ENCODE results near the gene DGKE. TPM values are rescaled to one million over a fixed set of nuclear protein-coding genes. Genes with fewer than 3 reads are reported as not detected.

Gene DGKE
- total and polyA plus RNA-seq, 2 of the 8 experiments (the other 6 are each of a cell fraction or from before 2014, with no cell fraction given), result 1.7 to 7.4 TPM

- no peak overlapping the region for H2BK5ac ChIP-seq (ENCODE audit: low read depth, low read length)
- H4K8ac ChIP-seq (ENCODE audit: extremely low read depth, insufficient read depth, low read length), result no peak overlapping the region; the same call in 1 of the 2 replicates
- no peak overlapping the region for H3K4ac ChIP-seq (replicated peaks; ENCODE audit: insufficient read length, low read depth, low read length)
- 88% methylated on average over 7 of the region's 7 CpGs; no CpG with 5 or more reads in 1 of the 2 experiments for WGBS, 2 experiments (ENCODE audit: extremely low coverage in 1 of 2, insufficient coverage in 1 of 2, insufficient read length in 1 of 2, insufficient replicate concordance in 2 of 2, low coverage in 1 of 2, low lambda C conversion rate in 2 of 2, missing lambda C conversion rate in 1 of 2)
- ChIA-PET CTCF (ENCODE audit: partially characterized antibody) (interaction anchor here (0.7 to 5.9 kb wide), 14 partner anchors 8 to 74 kb away, joined by 3 to 55 read pairs (median 6); partner anchors contain the start of genes DGKE and TRIM25), POLR2A (ENCODE audit: partially characterized antibody) (interaction anchor here (1.3 to 3.0 kb wide), 2 partner anchors 9 to 20 kb away, joined by 4 to 8 read pairs; partner anchors contain the start of gene TRIM25)
- no peaks in the 10 kb centered on the region for H3K79me2 ChIP-seq (ENCODE audit: control insufficient read depth in 1 of 2, insufficient read depth in 2 of 2, low read length in 2 of 2)
- H3K23me2 ChIP-seq (ENCODE audit: low read depth, low read length), result peaks cover 6% of the 10 kb centered on the region; the same call in 1 of the 2 replicates
- no peak overlapping the region for H2BK15ac ChIP-seq (ENCODE audit: low read length)
- DNase-seq (ENCODE audit: low read depth in 1 of 2, low spot score in 2 of 2) (no peak), FAIRE-seq (no peak)
- no peak overlapping the region for H4K5ac ChIP-seq (ENCODE audit: insufficient read length, low read depth, low read length)
- no peak overlapping the region for H3K9ac ChIP-seq (replicated peaks in 1 of 4; ENCODE audit: extremely low read depth in 1 of 4, low read depth in 3 of 4, low read length in 3 of 4)
- H2AFZ ChIP-seq (ENCODE audit: low read length), result no peak overlapping the region
- no peaks in the 10 kb centered on the region; the same call in 1 of the 2 replicates for H3K79me1 ChIP-seq (ENCODE audit: low read depth, low read length)
- no peak overlapping the region for H3K27ac ChIP-seq (ENCODE audit: low read depth, low read length)
- H2BK120ac ChIP-seq (replicated peaks; ENCODE audit: low read depth, low read length), result no peak overlapping the region
- H3K9me3 ChIP-seq (ENCODE audit: insufficient read depth in 2 of 2, low read depth in 1 of 2, low read length in 1 of 2), result peaks cover under 1 to 3% of the 10 kb centered on the region in 2 experiments; a peak in 2 of 4 replicates
- peaks cover 0 to 2% of the 10 kb centered on the region in 2 experiments for H4K20me1 ChIP-seq (replicated peaks in 1 of 2; ENCODE audit: control insufficient read depth in 1 of 2, insufficient read depth in 2 of 2, low read length in 2 of 2)
- no peak overlapping the region for H2BK20ac ChIP-seq (ENCODE audit: low read length)
- H3K4me3 ChIP-seq (ENCODE audit: extremely low read depth in 1 of 4, insufficient read depth in 2 of 4, low read depth in 3 of 4, low read length in 4 of 4), result no peak overlapping the region
- H3K18ac ChIP-seq (ENCODE audit: extremely low read depth, low read length), result no peak overlapping the region
- H4K91ac ChIP-seq (replicated peaks; ENCODE audit: insufficient read length, low read length), result no peak overlapping the region
- H3K23ac ChIP-seq (ENCODE audit: insufficient read length), result no peak overlapping the region
- H2BK12ac ChIP-seq (ENCODE audit: low read depth, low read length), result no peak overlapping the region
- no peak overlapping the region for H3K14ac ChIP-seq (ENCODE audit: insufficient read length)
- H3K27me3 ChIP-seq (replicated peaks in 1 of 4; ENCODE audit: control insufficient read depth in 3 of 4, extremely low read depth in 1 of 4, insufficient read depth in 3 of 4, low read length in 3 of 4), result no peaks in the 10 kb centered on the region; a peak in 1 of 7 replicates
- H3K4me1 ChIP-seq (replicated peaks in 1 of 4; ENCODE audit: control insufficient read depth in 3 of 4, insufficient read depth in 4 of 4, low read length in 3 of 4), result peaks cover 0 to 4% (median 1%) of the 10 kb centered on the region in 4 experiments; a peak in 3 of 7 replicates
- H3K4me2 ChIP-seq (ENCODE audit: insufficient read depth in 1 of 2, low read depth in 2 of 2, low read length in 2 of 2), result no peak overlapping the region
- no peak overlapping the region for H2AK5ac ChIP-seq (ENCODE audit: low read depth, low read length)
- peaks cover 3 to 28% (median 14%) of the 10 kb centered on the region in 4 experiments; a peak in 5 of 8 replicates for H3K36me3 ChIP-seq (ENCODE audit: control insufficient read depth in 2 of 4, insufficient read depth in 4 of 4, low read length in 3 of 4)
- H3K56ac ChIP-seq (replicated peaks; ENCODE audit: insufficient read length, low read depth, low read length), result no peak overlapping the region
- TF ChIP-seq CHD2 (IDR thresholded peaks at IDR 0.05; ENCODE audit: low read length) (no peak), NANOG (IDR thresholded peaks at IDR 0.05; ENCODE audit: insufficient read depth, low read depth, low read length, poor library complexity, severe bottlenecking) (no peak), GABPA (IDR thresholded peaks at IDR 0.05; ENCODE audit: borderline replicate concordance, insufficient read depth, low read length) (no peak), EP300 (IDR thresholded peaks at IDR 0.05; ENCODE audit: borderline replicate concordance in 1 of 2, low read depth in 2 of 2, low read length in 2 of 2) (no peak), EGR1 (IDR thresholded peaks at IDR 0.05; ENCODE audit: borderline replicate concordance, low read depth, low read length) (no peak), BRCA1 (IDR thresholded peaks at IDR 0.05; ENCODE audit: low read depth, low read length) (no peak), USF2 (IDR thresholded peaks at IDR 0.05; ENCODE audit: low read length) (no peak), MAX (IDR thresholded peaks at IDR 0.05) (no peak), TAF1 (IDR thresholded peaks at IDR 0.05; ENCODE audit: low read depth, low read length) (no peak), RXRA (IDR thresholded peaks at IDR 0.05; ENCODE audit: insufficient read depth, low read depth, low read length) (no peak)
Measured at GRCh38 chr17:56893503-56893902, 59.6 kb downstream of the DGKE start.
